Pons (tissue), 1 donor: ENCODE measurements around the gene BCLAF1.
A peak's percentile ranks its signal among the peaks of the same experiment; 100 is the strongest.
"Not testable (repeated sequence)": the region's sequence is repeated elsewhere in the genome, so short reads cannot be mapped to it uniquely, and the experiment has no call there.

ENCODE experiments used
- DNase-seq: peaks from one replicate; pipeline ENCODE4 v3.0.0-alpha.2; 2016; ENCODE audit warnings: low spot score

The BCLAF1 gene

DNA sequence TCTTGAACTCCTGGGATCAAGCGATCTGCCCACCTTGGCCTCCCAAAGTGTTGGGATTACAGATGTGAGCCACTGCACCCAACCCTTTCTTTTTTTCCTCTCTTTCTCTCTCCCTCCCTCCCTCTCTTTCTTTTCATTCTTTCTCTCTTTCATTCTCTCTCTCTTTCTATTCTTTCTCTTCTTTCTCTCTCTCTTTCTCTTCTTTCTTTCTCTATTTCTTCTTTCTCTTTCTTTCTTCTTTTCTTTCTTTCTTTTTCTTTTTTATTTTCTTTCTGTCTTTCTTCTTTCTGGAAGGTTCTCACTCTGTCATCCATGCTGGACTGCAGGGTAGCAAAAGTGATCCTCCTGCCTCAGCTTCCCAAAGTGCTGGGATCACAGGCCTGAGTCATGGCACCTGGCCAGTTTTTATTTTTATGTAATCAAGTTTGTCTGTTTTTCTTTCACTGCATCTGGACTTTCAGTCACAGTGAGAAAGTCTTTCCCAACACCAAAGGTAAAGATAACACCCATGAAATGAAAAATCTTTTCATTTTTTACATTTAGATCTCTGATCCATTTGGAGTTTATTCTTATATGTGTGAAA lies 20.2 kb upstream of the BCLAF1 start:
- DNase-seq, result no peak

GRCh38 chr6:136309171-136309570 lies 19.5 kb upstream of the BCLAF1 start:
- no peak for DNase-seq

DNA sequence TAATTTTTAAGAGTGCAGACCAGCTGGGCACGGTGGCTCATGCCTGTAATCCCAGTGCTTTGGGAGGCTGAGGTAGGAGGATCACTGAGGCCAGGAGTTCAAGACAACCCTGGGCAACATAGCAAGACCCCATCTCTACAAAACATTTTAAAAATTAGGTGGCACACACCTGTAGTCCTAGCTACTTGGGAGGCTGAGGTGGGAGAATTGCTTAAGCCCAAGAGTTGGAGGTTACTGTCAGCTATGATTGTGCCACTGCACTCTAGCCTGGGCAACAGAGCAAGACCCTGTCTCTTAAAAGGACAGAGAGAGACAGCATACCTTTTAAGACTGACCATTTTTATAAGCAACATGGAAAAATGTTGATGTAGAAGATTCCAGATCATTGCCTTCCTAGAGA lies 18.8 kb upstream of the BCLAF1 start:
- DNase-seq, result not testable (repeated sequence)

DNA sequence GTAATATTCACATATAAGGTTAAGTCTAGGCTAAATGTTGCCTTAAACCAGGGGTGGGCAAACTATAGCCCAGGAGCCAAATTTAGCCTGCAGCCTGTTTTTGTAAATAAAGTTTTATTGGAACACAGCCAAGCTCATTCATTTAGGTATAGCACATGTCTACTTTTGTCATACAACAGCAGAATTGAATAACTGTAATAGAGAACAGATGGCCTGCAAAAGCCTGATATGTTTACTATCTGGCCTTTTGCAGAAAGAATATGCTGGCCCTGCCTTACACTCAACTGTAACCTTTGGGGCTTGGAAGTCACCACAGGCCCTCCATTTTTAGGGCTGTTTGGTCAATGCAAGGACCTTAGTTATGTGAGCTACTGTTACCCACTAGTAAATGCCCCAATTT lies 17.7 kb upstream of the BCLAF1 start:
- no peak for DNase-seq

DNA sequence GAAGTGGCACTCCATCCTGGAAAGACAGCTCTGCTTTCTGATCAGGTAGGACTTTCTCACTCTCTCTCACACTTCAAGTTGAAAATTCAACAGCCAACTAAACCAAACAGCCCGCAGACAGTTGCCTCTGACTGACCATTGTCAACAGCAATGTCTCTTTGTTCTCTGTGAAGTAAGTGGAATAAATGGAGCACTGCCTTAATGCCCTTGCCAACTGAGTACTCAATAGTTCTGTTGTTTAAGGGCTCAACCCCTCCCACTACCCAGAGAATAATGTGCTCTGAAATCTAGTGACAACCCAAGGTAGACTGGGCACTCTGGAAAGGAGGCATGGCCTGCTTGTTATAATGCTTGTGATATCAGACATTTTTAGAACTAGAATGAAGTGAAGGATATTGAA lies 16.8 kb upstream of the BCLAF1 start:
- peak; percentile 99 for DNase-seq

DNA sequence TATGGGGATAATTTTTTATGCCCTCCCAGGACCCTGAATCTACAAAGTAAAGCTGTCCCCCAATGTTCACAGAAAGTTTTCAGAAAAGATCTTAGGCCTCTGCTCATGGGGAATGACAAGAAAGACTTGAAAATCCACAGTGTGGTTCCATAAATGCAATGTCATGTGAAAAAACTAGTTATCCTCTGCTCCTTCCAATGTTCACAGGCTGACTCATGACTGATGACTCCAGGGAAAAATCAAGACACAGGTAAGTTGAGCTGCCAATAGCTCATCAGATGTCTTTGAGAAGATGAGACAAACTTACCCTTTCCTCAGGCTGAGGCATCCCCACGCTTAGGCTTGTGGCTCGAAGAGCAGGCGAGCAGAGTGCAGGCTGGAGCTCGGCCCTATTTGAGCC lies 14.8 kb upstream of the BCLAF1 start:
- DNase-seq, result no peak

GRCh38 chr6:136303516-136303915 lies 13.9 kb upstream of the BCLAF1 start:
- no peak for DNase-seq

GRCh38 chr6:136294621-136295020 lies 5.0 kb upstream of the BCLAF1 start:
- no peak for DNase-seq

DNA sequence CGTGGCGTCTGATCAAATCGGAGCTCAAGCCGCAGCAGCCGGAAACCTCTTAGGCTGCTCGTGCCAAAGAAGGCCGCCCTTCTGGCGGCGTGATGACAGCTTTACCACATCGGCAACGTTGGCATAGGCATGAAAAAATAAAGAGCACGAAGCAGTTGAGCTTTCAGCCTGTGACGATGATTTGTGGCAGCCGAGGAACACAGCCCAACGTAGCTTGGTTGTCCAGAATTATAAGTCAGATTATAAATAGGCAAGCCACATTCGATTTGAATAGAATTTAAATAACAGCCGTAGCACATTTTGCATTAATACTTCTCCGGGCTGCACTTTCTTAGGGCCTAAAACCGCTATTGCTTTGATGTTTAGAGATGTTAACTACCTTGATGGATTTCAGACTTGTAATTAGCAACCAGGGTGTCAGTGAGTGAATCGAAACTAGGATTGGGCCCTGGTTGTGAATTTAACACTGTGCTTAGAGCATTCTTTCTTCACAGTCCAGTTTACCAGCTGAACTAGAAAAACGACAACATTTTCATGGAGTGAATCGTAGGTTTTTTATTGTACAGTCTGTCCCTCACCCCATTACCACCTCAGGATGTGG lies 864 bp upstream of the BCLAF1 start:
- peak; percentile 81 for DNase-seq

GRCh38 chr6:136289327-136289578 lies 393 bp downstream of the BCLAF1 start:
- DNase-seq, result peak; percentile 87

DNA sequence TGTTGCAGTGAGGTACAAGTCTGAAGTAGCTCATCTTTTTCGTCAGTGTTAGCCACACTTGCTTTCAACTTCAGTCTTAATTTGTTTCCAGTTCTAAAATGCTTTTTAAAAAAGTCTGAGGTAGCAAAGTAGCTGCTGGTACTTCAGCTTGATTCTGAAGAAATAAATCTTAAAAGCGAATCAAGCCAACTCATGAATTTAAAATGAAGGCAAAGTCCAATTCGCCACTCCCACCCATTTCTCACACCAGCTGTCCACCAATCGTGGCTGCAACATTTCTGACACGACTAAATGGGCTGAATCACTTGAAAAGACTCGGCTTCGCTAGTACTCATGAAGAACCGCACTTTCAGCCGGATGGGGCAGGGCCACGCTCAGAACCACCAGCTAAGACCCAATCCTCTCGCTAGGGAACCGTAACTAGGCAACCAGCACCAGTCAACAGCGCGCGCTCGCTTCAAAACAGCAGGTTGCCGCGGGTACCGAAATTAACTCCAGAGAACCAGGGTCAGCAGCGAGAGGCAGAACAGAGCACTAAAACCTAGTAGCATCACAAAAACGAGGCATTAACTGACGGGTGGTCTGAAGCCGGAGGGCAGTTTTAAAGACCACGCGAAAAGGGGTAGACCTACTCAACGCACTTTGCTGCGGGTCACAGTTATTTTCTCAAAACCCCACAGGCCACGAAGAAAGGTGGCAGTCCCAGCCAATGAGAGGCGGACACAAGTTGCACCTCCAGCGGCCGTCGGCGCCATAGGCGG lies 900 bp downstream of the BCLAF1 start:
- peak; percentile 73 for DNase-seq

GRCh38 chr6:136284909-136285308 lies 4.7 kb downstream of the BCLAF1 start:
- no peak for DNase-seq

DNA sequence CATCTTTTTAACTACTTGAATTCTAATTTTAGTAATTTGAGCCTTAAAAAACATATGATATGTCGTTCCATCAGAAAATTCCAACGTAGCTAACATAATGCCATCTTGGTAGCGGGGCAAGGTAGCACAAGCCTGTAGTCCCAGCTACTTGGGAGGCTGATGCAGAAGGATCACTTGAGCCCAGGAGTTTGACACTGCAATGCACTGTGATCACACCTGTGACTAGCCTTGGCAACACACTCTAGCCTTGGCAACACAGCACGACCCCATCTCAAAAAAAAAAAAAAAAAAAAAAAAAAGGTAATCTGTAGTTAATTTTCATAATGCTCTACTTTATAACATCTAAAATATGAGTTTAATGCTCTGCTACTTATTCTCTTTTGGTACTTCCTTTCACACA lies 6.7 kb downstream of the BCLAF1 start:
- DNase-seq, result no peak

DNA sequence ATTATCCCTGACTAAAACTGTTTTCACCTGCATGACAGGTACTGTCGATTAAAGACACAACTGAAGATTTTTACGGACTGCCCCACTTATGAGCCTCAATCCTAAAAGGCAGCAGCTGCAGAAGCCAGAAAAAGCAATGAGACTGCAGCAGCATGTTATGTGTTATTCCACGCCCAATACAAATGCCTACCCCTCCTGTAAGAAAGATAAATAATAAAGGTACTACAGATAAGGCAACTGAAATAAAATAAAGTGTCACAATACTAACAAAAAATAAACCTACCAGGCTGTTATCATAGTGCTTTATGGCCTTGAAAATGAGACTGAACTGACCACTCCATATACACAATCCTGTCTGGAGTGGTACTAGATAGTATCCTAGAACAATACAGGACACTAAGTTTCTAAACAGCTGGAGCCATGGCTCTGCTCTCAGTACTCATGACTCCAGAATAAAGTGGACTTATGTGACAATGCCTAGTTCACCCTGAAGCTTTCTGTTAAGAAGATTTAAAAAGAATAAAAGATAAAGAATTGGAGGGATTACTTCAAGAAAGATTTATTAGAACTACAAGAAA lies 9.5 kb downstream of the BCLAF1 start:
- no peak for DNase-seq

- DNase-seq, result no peak
Measured at GRCh38 chr6:136274062-136274461, 15.6 kb downstream of the BCLAF1 start.

GRCh38 chr6:136265101-136265500 lies 24.5 kb downstream of the BCLAF1 start:
- no peak for DNase-seq

- no peak for DNase-seq
Measured at GRCh38 chr6:136262940-136263339, 26.7 kb downstream of the BCLAF1 start.

GRCh38 chr6:136254851-136255466 lies 34.7 kb downstream of the BCLAF1 start:
- DNase-seq, result no peak

DNA sequence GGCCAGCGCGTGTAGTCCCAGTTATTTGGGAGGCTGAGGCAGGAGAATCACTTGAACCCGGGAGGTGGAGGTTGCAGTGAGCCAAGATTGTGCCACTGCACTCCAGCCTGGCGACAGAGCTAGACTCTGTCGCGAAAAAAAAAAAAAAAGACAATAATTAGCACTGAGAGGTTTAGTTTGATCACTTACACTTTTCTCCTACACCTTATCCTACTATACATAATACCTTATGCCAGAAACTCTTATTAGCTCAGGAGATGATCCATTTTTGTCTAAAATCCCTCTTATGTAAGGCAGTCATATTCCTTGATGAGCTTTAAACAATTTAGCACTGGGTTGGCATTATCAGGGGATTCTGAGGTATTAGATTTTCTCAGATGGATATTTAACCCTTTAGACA lies 35.9 kb downstream of the BCLAF1 start:
- DNase-seq, result no peak

GRCh38 chr6:136252441-136252840 lies 37.2 kb downstream of the BCLAF1 start:
- DNase-seq, result no peak

DNA sequence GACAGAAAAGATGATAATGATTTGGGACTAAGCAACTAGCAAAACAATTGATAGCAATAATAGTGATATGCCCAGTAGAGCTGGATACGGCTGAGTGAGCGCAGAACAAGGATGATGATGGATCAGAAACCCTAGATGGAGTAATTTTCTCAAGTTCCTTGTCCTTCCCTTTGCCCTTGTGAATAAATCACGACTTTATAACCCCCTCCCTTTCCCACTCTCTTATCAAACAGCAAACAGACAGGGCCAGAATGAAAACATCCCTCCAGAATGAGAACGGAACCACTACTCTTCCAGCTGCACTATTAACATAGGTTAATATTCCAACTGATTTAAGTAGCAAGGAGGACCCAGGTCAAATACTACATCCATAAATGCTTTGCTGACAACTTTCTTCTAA lies 38.3 kb downstream of the BCLAF1 start:
- DNase-seq, result no peak

DNA sequence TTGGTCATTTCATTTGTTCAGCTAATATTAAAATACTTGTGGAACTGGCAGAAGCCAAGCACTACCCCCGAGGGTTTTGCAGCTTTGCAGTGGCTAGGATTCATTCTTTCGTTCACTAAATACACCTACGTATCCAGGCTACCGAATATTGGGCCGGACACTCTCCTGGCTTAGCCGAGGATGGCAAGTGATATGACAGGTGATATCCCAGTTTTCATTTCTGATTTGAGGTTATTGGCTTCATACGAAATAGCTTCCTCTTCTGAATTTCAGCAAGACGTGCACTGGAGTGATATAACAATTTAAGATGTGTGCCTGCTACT lies 39.0 kb downstream of the BCLAF1 start:
- DNase-seq, result no peak
